Suprapubic skin (tissue), 3 donors: ENCODE results near the gene IL1RAPL2.

Experiments
- CTCF ChIP-seq, 2 donors: fragments of 200-600 bp in 1 of 2; fragments of 450-650 bp in 1 of 2; sonication (generic) in 1 of 2; IDR thresholded peaks; one replicate each; pipeline ENCODE4 v1.5.1; 2016 to 2019; ENCODE audit warnings: antibody characterized with exemption in 2 of 2, mild to moderate bottlenecking in 1 of 2, moderate library complexity in 1 of 2
- EP300 ChIP-seq: sonication (generic); formaldehyde crosslinking; IDR thresholded peaks from one replicate; pipeline ENCODE4 v1.6.1; 2017; ENCODE audit warnings: antibody characterized with exemption
- POLR2A ChIP-seq, 2 donors: fragments of 450-650 bp; IDR thresholded peaks; one replicate each; pipeline ENCODE4 v1.6.1; 2017; ENCODE audit warnings: antibody characterized with exemption in 2 of 2, mild to moderate bottlenecking in 2 of 2, moderate library complexity in 2 of 2

- TF ChIP-seq EP300 (no peak), CTCF (IDR thresholded peaks at IDR 0.05) (no peak), POLR2A (IDR thresholded peaks at IDR 0.05) (no peak)
These were observed 1129.5 kb downstream of the IL1RAPL2 start for GRCh38 chrX:105695451-105695850.
